GM19372 (cell line): Measurements from ENCODE around the gene ACTL10.

Experiments used
- ATAC-seq: cut with Tn5 transposase; IDR thresholded peaks from one replicate; pipeline ENCODE4 v1.9.1; 2021; ENCODE audit warnings: mild to moderate bottlenecking, low read depth, moderate library complexity; ENCODE audit not compliant: unreplicated experiment

ACTL10 gene

DNA sequence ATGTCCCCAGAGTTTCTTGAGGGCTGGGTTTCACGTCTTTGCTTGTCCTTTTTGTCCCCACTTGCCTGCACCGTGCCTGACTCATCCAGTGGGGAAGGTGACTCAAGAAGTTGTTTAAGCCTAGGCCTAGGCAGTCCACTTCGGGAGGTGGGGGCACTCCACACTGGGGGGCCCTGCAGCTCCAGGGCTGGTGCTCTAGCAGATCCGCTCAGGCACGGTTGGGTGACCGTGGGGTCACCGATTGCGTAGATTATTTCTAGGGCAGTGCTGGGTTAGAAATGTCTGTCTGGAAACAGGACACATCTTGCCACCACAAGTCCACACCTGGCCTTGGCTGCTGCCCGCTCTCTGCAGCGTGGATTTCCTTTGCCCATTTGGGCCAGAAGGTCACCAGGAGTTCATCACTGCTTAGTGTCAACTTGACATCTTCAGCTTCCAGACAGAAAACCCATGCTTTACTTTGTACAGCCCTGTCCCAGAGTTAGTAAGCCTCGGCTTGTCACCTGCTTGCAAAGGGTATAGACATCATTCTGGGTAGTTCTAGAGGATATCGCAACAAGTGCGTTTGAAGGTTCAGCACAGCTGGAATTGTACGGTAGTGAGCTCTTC is 18.2 kb upstream of the ACTL10 start:
- no peak for ATAC-seq

DNA sequence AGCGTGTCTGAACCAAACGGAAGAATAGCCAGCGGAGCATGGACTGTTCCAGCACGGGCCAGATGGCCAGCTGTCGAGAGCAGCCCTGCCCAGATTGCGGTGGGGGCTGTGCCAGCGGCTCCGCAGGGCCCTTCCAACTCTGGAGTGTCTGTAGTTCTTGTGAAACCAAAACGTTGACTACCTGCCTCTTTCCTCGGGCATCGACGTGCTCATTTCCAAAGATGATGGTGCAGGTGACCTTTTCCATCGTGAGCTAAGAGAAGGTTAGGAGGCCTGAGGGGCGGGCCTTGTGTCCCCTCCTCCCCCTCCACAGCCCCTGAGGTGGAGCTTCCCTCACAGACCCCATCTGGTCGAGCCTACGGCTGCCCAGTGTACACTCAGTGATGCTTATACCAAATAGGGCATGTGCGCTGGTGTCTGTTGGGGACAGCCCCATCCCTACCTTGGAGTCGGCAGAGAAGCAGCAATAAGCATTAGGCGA is 17.5 kb upstream of the ACTL10 start:
- no peak for ATAC-seq

DNA sequence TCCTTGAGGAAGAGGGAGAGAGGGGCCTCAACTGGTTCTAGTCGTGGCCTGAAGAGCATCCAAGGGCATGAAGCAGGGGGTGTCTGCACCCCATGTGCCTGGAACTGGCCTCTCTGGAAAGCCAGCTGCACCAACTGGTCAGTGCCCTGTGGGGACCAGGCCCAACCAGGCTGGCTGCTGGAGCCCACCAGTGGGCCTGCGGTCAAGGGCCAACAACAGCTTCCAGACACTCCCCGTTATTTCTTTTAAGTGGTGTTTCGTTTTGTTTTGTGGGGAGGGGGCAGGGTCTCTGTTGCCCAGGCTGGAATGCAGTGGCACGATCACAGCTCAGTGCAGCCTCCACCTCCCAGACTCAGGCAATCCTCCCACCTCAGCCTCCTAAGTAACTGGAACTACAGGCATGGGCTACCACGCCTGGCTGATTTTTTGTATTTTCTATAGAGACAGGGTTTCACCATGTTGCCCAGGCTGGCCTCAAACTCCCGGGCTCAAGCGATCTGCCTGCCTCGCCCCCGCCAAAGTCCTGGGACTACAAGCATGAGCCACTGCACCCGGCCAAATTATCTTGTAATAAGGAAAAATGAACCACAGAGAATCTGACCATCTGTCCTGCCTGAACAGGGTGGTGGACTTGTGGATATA is 16.5 kb upstream of the ACTL10 start:
- ATAC-seq = no peak

DNA sequence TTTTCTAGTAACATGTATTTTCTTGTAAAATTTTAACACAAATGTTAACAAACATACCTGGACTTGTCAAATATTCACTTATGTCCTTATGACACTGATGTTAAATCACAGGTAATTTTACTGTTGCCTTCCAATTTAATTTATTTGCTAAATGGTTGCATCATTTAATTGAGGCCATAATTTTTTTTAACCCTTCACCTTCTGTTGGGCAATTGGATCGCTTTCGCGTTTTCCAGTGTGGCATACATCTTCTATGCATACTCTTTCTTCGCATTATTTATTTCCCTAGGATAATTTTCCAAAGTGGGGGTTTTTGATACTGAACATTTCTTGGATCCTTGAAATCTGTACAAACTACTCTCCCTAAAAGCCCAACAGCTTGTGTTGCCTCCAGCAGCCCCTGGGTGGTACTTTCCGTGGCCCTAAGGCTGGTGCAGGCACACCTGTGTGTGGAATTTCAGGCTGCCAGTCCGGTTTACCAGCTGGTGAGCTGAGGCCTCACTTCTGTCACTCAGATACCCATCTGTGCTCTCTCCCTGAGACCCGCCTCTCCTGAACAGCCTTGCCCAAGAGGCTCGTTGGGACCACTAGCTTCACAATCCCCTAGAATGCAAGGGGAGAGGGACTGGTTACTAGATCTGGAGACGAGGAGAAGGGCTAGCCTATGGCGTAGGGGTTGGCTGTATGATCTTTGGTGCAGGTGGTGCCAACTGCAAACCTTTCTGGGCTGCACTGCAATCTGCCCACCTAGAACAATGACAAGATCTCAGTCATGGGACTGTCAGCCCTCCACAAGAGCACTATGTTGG is 15.8 kb upstream of the ACTL10 start:
- ATAC-seq = no peak

DNA sequence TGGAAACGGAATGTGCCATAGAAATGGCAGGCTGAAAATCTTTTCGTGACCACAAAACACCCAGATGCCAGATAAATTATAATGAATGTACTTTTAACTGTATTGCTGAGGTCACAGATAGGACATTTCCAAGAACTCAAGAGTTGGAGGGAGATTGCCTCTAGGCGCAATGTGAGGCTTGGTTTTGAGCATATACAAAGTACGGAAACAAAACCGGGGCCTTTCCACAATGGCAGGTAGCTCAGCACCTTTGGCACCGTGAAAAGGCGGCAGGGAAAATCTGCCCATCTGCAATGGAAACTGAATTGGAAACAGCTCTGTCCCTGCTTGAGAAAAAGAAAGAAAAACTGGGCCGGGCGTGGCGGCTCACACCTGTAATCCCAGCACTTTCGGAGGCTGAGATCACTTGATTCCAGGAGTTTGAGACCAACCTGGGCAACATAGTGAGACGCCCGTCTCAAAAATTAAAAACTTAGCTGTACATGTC is 15.1 kb upstream of the ACTL10 start:
- ATAC-seq = no peak

DNA sequence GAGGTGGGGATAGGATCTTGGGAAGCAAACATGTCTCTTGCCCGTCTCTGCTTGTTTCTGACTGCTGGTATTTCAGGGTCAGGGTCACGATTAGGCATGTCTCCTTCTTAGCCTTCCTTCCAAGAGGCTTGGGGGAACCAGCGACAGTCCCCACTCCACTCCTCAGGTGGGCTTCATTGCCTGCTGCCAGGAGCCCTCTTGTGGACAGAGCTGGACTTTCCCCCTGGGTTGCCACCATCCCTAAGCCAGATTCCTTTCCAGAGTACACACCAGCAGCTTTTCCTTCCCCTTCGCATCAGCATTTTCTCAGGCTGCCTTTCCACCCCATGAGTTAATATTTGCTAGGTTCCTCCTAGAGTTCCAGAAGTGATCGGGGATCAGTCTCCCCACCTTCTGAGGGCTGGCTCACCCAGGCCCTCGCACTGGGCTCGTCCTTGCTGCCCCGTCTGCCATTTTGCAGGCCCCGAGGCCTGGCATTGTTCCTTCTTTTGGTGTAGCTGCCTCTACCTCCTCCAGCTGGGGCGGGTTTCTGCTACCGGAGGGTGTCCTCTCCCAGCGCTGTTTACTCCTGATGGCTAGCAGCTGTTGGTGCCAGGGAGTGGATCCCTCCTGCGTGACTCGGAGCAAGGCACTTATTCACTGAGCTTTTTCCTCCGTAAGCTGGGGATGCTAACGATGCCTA is 13.4 kb upstream of the ACTL10 start:
- no peak for ATAC-seq

DNA sequence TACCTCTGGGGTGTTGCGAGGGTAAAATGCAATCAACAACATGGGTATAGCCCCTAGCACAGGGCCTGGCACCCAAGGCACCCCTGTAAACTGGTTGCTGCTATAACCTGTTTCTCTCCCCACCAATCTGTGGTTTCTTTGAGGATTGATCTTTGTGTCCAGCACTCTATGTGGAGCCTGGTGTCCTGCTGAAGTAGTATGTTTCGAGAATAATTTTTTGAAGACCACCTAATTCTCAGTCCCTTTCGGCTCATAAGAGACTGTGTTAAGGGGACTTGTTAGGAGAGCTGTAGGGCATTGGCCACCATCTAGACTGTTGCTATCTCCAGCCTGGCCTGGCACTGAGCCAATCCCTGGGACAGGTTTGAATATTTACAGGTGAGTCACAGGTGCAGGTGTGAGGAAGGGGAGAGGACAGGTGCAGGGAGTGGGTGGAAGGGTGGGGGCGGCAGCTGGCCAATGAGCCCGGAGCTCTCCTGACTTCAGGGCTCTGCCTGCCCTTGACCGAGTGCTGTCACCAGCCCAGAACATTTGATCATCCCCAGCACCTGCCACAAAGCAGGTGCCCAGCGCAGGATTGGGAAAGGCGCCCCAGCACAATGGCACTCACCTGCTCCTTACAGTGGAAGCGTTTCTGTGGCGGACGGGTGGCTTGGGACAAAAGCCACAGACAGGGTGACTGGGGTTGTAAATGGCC is 12.7 kb upstream of the ACTL10 start:
- no peak for ATAC-seq

DNA sequence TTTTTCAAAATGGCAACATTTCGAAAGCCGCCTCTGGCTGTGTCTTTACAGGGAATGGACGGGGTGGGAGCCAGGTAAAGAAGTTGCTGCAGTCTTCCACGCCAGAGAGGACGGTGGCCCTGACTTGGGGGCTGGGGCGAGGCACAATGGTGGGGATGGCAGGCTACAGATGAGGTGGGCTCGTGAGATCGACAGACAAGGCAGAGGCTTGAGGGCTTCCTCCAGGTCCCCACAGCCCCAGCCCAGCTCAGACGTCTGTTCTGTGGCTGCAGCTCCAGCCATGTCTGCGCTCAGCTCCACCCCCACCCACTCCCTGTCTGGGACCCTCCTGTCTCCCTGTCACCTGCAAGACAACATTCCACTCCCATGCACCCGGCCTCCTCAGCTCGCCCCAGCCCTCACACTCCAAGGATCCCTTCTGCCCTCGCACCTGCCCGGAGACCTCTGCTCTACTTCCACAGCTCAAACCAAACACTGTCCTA is 12.0 kb upstream of the ACTL10 start:
- no peak for ATAC-seq

DNA sequence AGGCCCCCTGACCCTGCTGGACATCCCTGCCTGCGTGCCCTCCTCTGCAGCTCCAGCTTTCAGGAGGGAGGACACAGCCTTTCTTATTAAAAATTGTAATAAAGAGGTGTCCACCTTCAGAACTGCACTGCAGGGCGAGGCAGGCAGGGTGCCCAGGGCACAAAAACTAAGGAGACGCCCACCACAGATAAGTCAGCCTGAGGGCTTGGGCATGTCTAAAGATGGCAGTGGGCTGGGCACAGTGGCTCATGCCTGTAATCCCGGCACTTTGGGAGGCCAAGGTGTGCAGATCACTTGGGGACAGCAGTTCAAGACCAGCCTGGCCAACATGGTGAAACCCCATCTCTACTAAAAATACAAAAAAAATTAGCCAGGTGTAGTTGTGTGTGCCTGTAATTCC is 11.6 kb upstream of the ACTL10 start:
- no peak for ATAC-seq

DNA sequence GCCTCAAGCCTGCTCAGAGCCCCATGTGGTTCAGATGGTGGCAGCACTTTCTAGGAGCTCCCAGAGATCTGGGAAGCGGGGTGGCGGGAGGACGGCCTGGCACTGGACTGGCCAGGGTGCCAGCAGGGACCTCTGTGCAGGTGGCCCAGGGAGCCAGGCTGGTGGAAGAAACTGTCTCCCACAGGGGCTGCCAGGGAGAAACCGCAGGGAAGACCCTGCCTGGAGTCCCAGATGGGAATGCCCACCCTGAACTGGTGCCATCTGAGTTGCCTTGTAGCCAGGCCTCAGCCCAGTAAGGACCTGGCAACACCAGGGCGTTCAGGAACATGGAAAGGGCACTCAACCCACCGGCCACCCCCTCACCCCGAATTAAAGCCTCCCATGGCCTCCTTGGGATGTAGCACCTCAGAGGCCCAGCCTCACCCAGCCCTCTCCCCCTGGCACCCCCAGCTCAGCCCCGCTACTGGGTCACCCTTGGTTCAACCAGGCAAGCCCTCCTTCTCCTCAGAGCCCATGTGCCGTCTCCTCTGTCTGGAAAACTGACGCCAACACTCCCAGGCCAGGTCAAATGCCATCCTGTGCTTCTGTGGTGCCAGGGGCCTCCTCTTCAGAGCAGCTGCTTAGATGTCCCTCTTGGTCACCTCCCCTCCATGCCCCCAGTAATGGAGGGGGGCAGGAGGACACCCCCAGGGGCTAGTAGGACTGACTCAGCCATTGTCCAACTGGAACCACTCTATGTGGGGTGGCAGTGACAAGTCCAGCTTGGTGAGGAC is 10.5 kb upstream of the ACTL10 start:
- ATAC-seq = no peak

DNA sequence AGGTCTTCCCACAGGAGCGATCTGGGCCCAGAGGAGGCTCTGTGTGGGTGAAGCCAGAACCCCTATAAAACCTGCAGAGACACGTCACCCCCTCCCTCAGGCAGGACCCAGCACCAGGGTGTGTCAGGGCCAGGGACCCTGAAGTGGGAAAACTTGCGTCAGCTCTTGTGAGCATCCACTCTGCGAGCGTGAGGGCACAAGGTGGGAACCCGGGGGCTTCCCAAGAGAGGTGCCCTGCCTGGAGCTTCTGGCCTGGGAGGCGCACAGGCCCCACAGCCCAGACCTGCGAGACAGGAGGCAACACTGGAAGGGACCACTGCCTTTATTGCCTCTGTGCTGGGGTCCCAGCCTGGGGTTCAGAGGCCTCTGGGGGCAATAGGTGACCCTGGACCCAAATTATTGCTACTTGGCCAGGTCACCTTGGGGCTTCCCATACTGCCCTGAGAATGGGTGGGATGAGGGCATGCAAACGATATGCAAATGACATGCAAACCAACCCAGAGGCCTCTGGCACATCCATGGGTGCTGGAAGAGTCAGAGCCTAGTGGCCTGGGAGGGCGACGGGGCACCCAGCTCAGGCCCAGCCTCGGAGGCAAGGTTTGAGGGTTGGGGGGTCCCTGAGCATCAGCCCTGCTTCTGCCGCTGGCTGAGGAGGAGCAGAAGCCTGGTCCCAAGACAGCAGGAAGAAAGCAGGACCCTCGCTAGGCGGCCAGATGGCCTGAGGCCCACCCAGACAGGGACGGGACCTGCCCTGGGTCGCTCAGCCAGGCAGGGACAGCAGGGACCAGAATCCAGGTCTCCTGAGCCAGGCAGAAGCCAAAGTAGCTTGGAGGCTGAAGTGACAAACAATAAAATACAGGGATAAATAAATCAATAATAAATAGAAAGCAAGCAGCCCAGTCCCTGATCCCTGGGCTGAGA is 9.7 kb upstream of the ACTL10 start:
- ATAC-seq = no peak

DNA sequence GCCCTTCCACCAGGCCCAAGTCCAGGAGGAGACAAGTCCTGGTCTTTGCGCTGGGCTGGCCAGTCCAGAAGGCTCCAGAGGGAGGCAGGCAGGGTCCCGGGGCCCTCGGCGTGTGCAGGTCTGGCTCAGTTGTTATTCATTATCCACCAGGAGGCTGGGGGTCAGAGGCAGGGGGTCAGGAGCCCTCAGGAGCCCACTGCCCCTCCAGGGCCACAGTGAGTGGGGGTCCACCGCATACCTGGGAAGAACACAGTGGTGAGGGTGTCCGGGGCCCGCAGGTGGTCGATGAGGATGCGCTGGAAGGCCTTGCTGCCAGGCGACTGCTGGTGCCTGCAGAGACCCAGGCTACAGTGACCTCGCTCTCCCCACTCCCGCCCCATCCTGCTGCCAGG is 9.0 kb upstream of the ACTL10 start:
- ATAC-seq = no peak

DNA sequence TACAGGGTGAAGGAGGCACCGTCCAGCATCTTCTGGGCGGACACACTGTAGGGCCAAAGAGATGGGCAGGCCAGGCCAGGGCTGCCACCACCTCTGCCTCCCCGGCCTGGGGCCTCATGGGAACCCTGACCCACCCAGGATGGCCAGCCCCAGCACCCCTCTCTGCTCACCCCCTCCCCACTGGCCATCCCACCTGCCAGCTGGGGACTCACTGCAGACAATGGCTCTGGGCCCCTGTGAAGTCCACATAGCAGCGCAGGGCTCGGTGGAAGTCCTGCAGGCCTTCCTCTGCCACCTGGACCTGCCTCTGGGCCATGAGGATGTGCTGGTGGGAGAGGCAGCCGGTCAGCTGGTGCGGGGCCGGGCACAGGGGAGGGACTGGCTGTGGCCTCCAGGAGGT is 8.2 kb upstream of the ACTL10 start:
- no peak for ATAC-seq

DNA sequence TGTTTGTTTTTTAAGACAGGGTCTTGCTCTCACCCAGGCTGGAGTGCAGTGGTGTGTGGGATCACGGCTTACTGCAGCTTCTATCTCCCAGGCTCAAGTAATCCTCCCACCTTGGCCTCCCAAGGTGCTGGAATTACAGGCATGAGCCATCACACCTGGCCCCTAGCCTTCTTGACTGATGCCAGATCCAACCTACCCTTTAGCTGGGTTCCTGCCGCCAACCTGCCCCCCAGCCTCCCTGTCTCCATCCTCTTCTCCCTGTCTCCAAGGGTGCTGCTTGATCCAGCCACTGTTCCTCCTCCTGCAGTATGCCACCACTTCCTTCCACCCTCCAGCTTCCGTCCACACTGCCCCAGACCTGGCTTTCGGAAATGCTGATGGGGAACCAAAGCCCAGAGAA is 7.8 kb upstream of the ACTL10 start:
- ATAC-seq = no peak

DNA sequence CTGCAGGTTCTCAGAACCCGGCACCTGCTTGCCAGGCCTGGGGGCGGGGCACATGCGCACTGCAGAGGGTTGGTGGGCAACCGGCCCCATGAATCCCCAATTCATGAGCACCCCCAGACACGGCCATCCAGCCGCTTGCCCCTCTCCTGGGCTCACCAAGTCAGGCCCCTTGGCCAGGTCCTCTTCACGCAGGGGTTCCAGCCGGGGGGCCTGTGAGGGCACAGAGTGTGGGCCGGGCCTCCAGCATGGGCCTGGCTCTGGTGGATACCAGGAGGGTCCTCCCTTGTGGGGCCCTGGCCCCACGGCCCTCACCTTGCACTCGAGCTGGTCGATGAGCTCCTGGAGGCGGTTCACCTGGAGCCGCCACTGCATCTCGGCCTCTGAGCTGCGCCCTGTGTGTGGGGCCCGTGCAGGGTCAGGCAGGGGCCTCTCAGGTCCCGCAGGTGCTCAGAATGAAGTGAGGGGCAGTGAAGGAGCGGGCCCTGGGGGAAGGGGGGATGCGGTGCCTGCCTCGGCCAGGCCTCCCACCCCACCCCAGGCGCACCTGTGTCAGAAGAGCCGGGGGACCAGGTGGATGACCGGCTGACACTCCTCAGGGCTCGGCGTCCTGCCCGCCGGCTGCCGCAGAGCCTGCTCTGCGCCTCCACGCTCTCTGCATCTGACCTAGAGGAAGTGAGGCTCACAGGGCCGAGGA is 7.3 kb upstream of the ACTL10 start:
- ATAC-seq = no peak

DNA sequence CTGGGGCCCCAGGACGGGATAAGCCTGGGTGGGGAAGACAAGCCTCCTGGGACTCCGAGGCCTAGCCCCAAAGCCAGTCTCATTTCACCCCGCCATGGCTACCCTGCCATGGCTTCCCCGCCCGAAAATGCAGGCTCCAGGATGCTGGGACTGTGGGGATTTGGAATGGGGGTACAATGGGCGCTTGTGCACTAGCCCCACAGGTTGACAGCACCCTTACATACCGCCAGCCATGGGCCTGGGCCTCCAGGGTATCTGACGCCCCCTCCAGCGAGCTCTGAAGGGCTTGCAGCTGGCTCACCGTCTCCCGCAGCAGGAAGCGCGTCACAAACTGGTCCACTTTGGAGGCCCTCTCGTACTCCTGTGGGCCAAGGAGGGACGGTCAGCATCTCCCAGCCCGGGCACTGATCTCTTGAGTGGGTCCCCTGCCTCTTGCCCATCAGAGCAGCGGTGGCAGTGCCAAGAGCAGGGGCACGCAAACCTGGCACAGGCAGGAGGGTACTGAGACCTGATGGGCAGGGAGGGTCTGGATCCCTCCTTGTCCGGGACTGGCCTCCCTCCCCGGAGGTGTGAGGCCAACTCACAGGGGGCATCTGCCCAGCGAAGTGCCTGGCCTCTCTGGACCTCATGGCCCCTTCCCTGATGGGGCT is 6.6 kb upstream of the ACTL10 start:
- no peak for ATAC-seq

DNA sequence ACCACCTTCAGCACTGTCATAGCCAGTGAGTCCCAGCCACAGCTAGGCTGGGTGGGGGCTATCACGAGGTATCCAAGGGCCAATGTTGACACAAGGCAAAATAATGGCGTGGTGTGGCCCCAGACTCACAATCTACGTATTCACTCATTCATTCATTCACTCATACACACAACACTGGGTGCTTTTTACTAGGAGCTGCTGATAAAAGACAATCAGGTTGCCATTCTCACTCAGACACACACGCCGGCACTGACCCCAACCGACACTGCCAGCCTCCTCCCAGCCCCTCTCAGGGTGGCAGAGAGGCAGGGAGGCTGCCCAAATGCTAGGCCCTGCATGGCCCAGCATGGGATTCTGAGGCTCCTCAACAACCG is 6.1 kb upstream of the ACTL10 start:
- no peak for ATAC-seq
